Natural killer cell (primary cell): Measurements from ENCODE around the gene NABP2. TPM values are rescaled to one million over a fixed set of nuclear protein-coding genes. Genes with fewer than 3 reads are reported as not detected.

ENCODE experiments used
- ATAC-seq, 3 donors: fragments of 150-1000 bp in 2 of 3; fragments of 200-7000 bp in 1 of 3; cut with Tn5 transposase; 1 replicate in 1 of 3; 2 replicates in 2 of 3; pipeline ENCODE4 v1.10.0; 2021; ENCODE audit warnings: mild to moderate bottlenecking in 2 of 3, moderate library complexity in 2 of 3
- DNase-seq, 2 donors: peaks; one replicate each; pipeline versions ENCODE4 v3.0.0 to v3.0.0-alpha.2; 2013 to 2021; ENCODE audit warnings: mixed read lengths in 1 of 2
- H3K27ac ChIP-seq: one replicate; pipeline ENCODE4 v1.5.1; 2013; ENCODE audit warnings: mild to moderate bottlenecking, low read length
- H3K27me3 ChIP-seq: one replicate; pipeline ENCODE4 v1.6.1; 2013; ENCODE audit warnings: low read length; ENCODE audit not compliant: control insufficient read depth, insufficient read depth
- H3K36me3 ChIP-seq: one replicate; pipeline ENCODE4 v1.6.1; 2013; ENCODE audit warnings: low read length; ENCODE audit not compliant: control insufficient read depth, insufficient read depth
- H3K4me1 ChIP-seq: one replicate; pipeline ENCODE4 v1.6.1; 2013; ENCODE audit warnings: low read length; ENCODE audit not compliant: control insufficient read depth, insufficient read depth
- H3K4me3 ChIP-seq: one replicate; pipeline ENCODE4 v1.5.1; 2013; ENCODE audit warnings: low read length
- H3K9me3 ChIP-seq: one replicate; pipeline ENCODE4 v1.6.1; 2013; ENCODE audit warnings: low read length; ENCODE audit not compliant: control insufficient read depth, insufficient read depth
- H3K27ac Mint-ChIP-seq, 2 donors: one replicate each; pipeline ENCODE4 v1.8.0; 2022; ENCODE audit warnings: mild to moderate bottlenecking in 2 of 2, mixed read lengths in 2 of 2, moderate library complexity in 1 of 2
- H3K27me3 Mint-ChIP-seq, 2 donors: one replicate each; pipeline ENCODE4 v1.8.0; 2022; ENCODE audit warnings: low read depth in 2 of 2, mixed read lengths in 2 of 2
- H3K36me3 Mint-ChIP-seq: one replicate; pipeline ENCODE4 v1.8.0; 2022; ENCODE audit warnings: mixed read lengths
- H3K4me1 Mint-ChIP-seq, 2 donors: one replicate each; pipeline ENCODE4 v1.8.0; 2022; ENCODE audit warnings: mixed read lengths in 2 of 2
- H3K4me3 Mint-ChIP-seq: one replicate; pipeline ENCODE4 v1.8.0; 2022; ENCODE audit warnings: mild to moderate bottlenecking, moderate library complexity, mixed read lengths
- H3K9me3 Mint-ChIP-seq, 2 donors: one replicate each; pipeline ENCODE4 v1.8.0; 2022; ENCODE audit warnings: mixed read lengths in 2 of 2
- WGBS: methylation state at CpG from one replicate; pipeline ENCODE4 v1.1.7; 2013; ENCODE audit warnings: missing lambda C conversion rate; ENCODE audit not compliant: insufficient coverage; 5-methylcytosine and 5-hydroxymethylcytosine counted together
- intact Hi-C: fragments of 100-400 bp; cut with micrococcal nuclease; formaldehyde crosslinking; loops from one replicate; pipeline ENCODE4 v1.14.2; 2022
- total RNA-seq, 4 donors: library from RNA; stranded (reverse); fragments of 120-200 nt in 1 of 4; gene quantifications; one replicate each; pipeline versions ENCODE4 v1.2.3 to v1.2.4, GENCODE V29; 2013 to 2022
- TF ChIP-seq, protein P1 (sequence below): fragments of 200-600 bp; IDR thresholded peaks from one replicate; pipeline ENCODE4 v1.8.0; 2022; ENCODE audit warnings: antibody characterized with exemption

The NABP2 gene
- total RNA-seq, 3 donors from 2014 or later (not counting 1 experiment from before 2014, with no cell fraction given) = 21.6 to 23.4 (median 22.6) TPM

- WGBS = under 1% methylated on average over 21 of the region's 21 CpGs
- TF ChIP-seq, protein P1, sequence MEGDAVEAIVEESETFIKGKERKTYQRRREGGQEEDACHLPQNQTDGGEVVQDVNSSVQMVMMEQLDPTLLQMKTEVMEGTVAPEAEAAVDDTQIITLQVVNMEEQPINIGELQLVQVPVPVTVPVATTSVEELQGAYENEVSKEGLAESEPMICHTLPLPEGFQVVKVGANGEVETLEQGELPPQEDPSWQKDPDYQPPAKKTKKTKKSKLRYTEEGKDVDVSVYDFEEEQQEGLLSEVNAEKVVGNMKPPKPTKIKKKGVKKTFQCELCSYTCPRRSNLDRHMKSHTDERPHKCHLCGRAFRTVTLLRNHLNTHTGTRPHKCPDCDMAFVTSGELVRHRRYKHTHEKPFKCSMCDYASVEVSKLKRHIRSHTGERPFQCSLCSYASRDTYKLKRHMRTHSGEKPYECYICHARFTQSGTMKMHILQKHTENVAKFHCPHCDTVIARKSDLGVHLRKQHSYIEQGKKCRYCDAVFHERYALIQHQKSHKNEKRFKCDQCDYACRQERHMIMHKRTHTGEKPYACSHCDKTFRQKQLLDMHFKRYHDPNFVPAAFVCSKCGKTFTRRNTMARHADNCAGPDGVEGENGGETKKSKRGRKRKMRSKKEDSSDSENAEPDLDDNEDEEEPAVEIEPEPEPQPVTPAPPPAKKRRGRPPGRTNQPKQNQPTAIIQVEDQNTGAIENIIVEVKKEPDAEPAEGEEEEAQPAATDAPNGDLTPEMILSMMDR = no peak
- intact Hi-C loops = loop anchor here (5.0 to 10.0 kb wide), 3 partner anchors 36 to 249 kb away; partner anchors contain the start of genes ANKRD52, RAB5B and RPS26
- H3K4me3 ChIP-seq = peak overlapping the region; percentile 100
- H3K27me3 ChIP-seq = no peaks in the 10 kb centered on the region
- DNase-seq = no peak
- peaks cover 2% of the 10 kb centered on the region for H3K36me3 ChIP-seq
- no peaks in the 10 kb centered on the region for H3K36me3 Mint-ChIP-seq
- peak overlapping the region; percentile 100 for H3K27ac Mint-ChIP-seq
- peak; percentile 19 to 42 (median 38) for ATAC-seq
- H3K27me3 Mint-ChIP-seq = no peaks in the 10 kb centered on the region
- H3K4me1 ChIP-seq = peaks cover 47% of the 10 kb centered on the region
- H3K4me1 Mint-ChIP-seq = peaks cover 48 to 52% of the 10 kb centered on the region in 2 donors
- H3K4me3 Mint-ChIP-seq = peak overlapping the region; percentile 98
- peak overlapping the region; percentile 98 for H3K27ac ChIP-seq
- no peaks in the 10 kb centered on the region for H3K9me3 ChIP-seq
- H3K9me3 Mint-ChIP-seq = no peaks in the 10 kb centered on the region
Observed at GRCh38 chr12:56221232-56221756, 2.8 kb upstream of the NABP2 start.

- no peaks in the 10 kb centered on the region for H3K36me3 Mint-ChIP-seq
- H3K27ac Mint-ChIP-seq = peak within 1 kb of the TSS; percentile 100
- H3K4me3 Mint-ChIP-seq = peak within 1 kb of the TSS; percentile 98
- peak; percentile 93 to 97 for DNase-seq
- H3K27me3 Mint-ChIP-seq = no peaks in the 10 kb centered on the region
- TF ChIP-seq, protein P1 = no peak
- Histone ChIP-seq H3K36me3 (no peaks in the 10 kb centered on the region), H3K27ac (peak within 1 kb of the TSS; percentile 98), H3K4me3 (peak within 1 kb of the TSS; percentile 100), H3K27me3 (no peaks in the 10 kb centered on the region), H3K9me3 (no peaks in the 10 kb centered on the region), H3K4me1 (peaks cover 47% of the 10 kb centered on the region)
- under 1% methylated on average over 42 of the region's 42 CpGs for WGBS
- H3K4me1 Mint-ChIP-seq = peaks cover 48 to 53% of the 10 kb centered on the region in 2 donors
- intact Hi-C loops = loop anchor here (1.0 to 10.0 kb wide), 5 partner anchors 29 to 250 kb away; partner anchors contain the start of genes ANKRD52, RAB5B, RPS26 and ZC3H10
- ATAC-seq = peak; percentile 86 to 96 (median 87)
- H3K9me3 Mint-ChIP-seq = no peaks in the 10 kb centered on the region
Observed at GRCh38 chr12:56221757-56222530, 2.2 kb upstream of the NABP2 start, which contains the start of gene RNF41. Gene RNF41, minus strand, starts transcription at chr12:56221922. Its CDS starts 7,875 bp downstream, at chr12:56214047.

- Mint-ChIP-seq H3K4me3 (peak overlapping the region; percentile 98), H3K4me1 (peaks cover 48 to 53% of the 10 kb centered on the region in 2 donors), H3K27me3 (no peaks in the 10 kb centered on the region), H3K9me3 (no peaks in the 10 kb centered on the region), H3K36me3 (no peaks in the 10 kb centered on the region), H3K27ac (peak overlapping the region; percentile 100)
- WGBS = 12% methylated on average over 3 of the region's 4 CpGs
- Histone ChIP-seq H3K4me1 (peaks cover 47% of the 10 kb centered on the region), H3K9me3 (no peaks in the 10 kb centered on the region), H3K27me3 (no peaks in the 10 kb centered on the region), H3K4me3 (peak overlapping the region; percentile 100), H3K27ac (peak overlapping the region; percentile 98), H3K36me3 (peaks cover 2% of the 10 kb centered on the region)
- no peak for ATAC-seq
- intact Hi-C loops = loop anchor here (1.0 to 10.0 kb wide), 5 partner anchors 29 to 250 kb away; partner anchors contain the start of genes ANKRD52, RAB5B, RPS26 and ZC3H10
- DNase-seq = no peak
- TF ChIP-seq, protein P1 = no peak
Observed at GRCh38 chr12:56222531-56222895, 1.6 kb upstream of the NABP2 start.
